Nucleus accumbens (tissue), 56 donors: Measurements from ENCODE around the gene CYP2E1.
"Not testable (repeated sequence)": the region's sequence is repeated elsewhere in the genome, so short reads cannot be mapped to it uniquely, and the experiment has no call there.

ENCODE experiments used
- DNase-seq, 56 donors: peaks; one replicate each; lab custom pipeline; 2025; lab: John Stamatoyannopoulos, UW

Gene CYP2E1

GRCh38 chr10:133526957-133527588 lies at the start of gene CYP2E1:
Gene CYP2E1 (plus strand): TSS chr10:133527363. CDS start chr10:133527396, 33 bp downstream.
- no peak for DNase-seq

- no peak for DNase-seq
These were observed 46.0 kb upstream of the CYP2E1 start for GRCh38 chr10:133481086-133481643.

GRCh38 chr10:133481657-133482056 lies 45.5 kb upstream of the CYP2E1 start:
- DNase-seq, result no peak

DNA sequence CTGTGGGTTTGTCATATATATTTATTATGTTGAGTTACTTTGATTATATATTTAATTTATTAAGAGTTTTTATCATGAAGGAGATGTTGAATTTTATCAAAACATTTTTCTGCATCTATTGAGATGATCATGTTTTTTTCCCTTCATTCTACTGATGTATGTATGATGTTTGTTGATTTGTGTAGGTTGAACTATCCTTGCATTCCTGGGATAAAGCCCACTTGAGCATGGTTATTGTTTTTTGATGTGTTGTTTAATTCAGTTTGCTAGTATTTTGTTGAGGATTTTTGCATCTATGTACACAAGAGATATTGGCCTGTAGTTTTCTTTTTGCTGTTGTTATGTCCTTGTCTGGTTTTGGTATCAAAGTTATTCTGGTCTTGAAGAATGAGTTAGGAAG lies 42.3 kb upstream of the CYP2E1 start:
- no peak for DNase-seq

- no peak for DNase-seq
These were observed 40.1 kb upstream of the CYP2E1 start for GRCh38 chr10:133487085-133487484.

GRCh38 chr10:133488354-133488753 lies 38.8 kb upstream of the CYP2E1 start:
- DNase-seq, result no peak

- DNase-seq, result no peak
These were observed 37.2 kb upstream of the CYP2E1 start for GRCh38 chr10:133489816-133490588.

DNA sequence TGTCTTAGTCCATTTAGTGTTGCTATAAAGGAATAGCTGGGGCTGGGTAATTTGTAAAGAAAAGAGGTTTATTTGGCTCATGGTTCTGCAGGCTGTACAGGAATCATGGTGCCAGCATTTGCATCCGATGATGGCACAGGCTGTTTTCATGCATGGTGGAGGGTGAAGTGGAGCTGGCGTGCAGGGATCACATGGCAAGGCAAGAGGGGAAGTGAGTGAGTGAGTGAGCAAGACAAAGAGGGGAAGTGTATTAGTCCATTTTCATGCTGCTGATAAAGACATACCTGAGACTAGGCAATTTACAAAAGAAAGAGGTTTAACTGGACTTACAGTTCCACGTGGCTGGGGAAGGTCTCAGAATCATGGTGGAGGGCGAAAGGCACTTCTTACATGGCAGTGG lies 33.6 kb upstream of the CYP2E1 start:
- not testable (repeated sequence) for DNase-seq

DNA sequence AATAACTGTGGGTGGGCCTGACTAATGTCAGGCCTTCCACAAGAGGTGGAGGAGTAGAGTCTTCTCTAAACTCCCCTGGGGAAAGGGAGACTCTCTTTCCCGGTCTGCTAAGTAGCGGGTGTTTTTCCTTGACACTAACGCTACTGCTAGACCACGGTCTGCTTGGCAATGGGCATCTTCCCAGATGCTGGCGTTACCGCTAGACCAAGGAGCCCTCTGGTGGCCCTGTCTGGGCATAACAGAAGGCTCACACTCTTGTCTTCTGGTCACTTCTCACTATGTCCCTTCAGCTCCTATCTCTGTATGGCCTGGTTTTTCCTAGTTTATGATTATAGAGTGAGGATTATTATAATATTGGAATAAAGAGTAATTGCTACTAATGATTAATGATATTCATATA lies 29.8 kb upstream of the CYP2E1 start:
- DNase-seq, result not testable (repeated sequence)

- DNase-seq, result not testable (repeated sequence)
These were observed 28.0 kb upstream of the CYP2E1 start for GRCh38 chr10:133499176-133499575.

DNA sequence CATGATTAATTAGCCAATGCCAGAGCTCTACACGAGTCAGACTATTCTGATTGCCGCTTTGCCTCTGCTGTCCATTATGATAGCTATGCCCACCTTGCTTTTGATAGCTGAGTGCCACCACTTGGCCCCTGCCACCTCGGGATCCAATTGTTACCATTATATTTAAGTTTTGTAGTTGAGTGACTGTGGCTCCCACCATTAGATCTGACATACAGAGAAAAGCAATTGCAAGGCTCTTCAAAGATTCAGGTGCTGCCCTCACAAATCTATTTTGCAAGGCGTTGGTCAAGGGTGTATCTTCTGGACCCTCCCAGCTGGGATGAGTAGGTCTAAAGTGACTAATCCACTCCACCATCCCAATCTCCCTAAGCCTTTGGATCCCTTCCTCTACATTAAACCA lies 26.3 kb upstream of the CYP2E1 start:
- DNase-seq, result not testable (repeated sequence)

DNA sequence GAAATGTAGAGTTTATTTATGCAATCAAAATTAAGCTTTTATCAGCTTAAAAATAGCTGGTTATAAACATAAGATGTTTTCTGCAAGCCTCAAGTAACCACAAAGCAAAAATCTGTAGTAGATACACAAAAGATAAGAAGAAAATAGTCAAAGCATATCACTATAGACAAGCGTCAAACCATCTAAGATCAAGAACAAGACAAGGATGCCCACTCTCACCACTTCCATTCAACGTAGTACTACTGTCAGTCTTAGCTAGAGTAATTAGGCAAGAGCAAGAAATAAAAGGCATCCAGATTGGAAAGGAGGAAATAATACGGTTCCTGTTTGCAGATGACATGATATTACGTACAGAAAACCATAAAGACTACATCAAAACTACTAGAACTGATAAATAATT lies 17.5 kb upstream of the CYP2E1 start:
- no peak for DNase-seq

DNA sequence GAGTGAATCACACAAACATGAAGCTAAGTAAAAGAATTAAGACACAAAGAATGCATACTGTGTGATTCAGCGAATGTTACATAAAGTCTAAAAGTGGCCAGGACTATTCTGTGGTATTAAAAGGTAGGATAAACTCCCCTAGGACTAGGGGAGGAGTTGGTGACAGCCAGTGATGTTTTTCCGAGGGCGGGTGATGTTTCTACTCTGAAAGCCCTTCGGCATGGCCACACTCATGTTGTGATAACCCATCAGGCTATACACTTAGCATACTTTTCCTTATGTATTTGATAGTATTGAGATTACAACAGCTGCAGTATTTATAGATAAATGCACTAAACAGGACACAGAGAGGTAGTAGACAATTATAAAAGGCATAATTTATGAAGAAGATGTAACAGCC lies 15.8 kb upstream of the CYP2E1 start:
- DNase-seq, result no peak

- DNase-seq, result no peak
These were observed 15.1 kb upstream of the CYP2E1 start for GRCh38 chr10:133511907-133512528.

- no peak for DNase-seq
These were observed 11.7 kb upstream of the CYP2E1 start for GRCh38 chr10:133515471-133515870.

GRCh38 chr10:133516057-133516456 lies 11.1 kb upstream of the CYP2E1 start:
- no peak for DNase-seq

DNA sequence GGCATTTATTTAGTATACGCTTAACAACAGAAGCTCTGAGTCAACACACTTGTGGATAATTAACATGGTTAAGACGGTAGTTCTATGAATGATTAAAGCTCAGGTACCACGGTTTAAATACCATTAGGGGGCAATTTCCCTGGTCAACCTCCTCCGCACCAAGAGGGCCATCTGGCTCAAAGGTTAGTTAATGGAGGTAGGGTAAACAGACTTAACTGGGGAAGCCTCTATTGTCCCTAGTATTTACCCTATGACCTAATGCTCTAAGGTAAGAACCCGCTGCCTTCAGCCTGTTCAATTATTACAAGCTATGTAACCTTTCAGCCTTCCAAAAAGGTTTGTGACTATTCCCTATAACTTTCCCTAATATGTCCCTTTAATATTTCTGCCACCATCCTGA lies 8.6 kb upstream of the CYP2E1 start:
- not testable (repeated sequence) for DNase-seq

- DNase-seq, result peak in 50 of 56 donors; percentile 13 to 90 (median 62)
These were observed 6.9 kb upstream of the CYP2E1 start for GRCh38 chr10:133520193-133520738.

- no peak for DNase-seq
These were observed 3.4 kb upstream of the CYP2E1 start for GRCh38 chr10:133523631-133524203.

DNA sequence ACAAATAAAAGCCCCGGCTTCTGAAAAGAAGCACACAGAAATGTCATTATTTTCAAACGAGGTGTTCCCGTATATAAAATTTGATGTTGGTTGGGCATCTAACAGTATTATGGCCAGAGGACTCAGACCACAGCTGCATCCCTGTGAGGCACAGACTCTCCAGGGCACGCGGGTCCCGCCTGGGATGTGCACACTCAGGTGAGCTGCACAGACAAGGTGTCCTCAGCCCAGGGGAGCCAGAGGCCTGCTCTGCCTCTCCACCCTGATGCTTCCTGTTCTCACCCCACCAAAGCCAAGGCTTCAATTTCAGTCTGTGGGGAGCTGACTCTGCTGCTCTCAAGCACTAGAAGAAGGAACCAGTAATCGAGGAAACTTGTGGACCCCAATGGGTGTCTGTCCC lies 1.7 kb upstream of the CYP2E1 start:
- no peak for DNase-seq
